Kidney epithelial cell (primary cell): ENCODE results near the gene ZNF304. TPM values are rescaled to one million over a fixed set of nuclear protein-coding genes. Genes with fewer than 3 reads are reported as not detected.
A peak's percentile ranks its signal among the peaks of the same experiment; 100 is the strongest.

ENCODE experiments used
- DNase-seq: peaks from one replicate; pipeline ENCODE4 v3.0.0-alpha.2; 2010; ENCODE audit warnings: low read depth
- H3K27me3 ChIP-seq: 2 replicates; pipeline ENCODE4 v1.6.0; 2011; ENCODE audit warnings: low read length; ENCODE audit not compliant: control insufficient read depth, insufficient read depth
- H3K36me3 ChIP-seq: 2 replicates; pipeline ENCODE4 v1.5.1; 2011; ENCODE audit warnings: low read length; ENCODE audit not compliant: control insufficient read depth, insufficient read depth
- H3K4me3 ChIP-seq: 2 replicates; pipeline ENCODE4 v1.5.1; 2011; ENCODE audit warnings: low read depth, mild to moderate bottlenecking, control low read depth, low read length
- total RNA-seq: library from RNA; depleted of rRNA; stranded (reverse); fragments of >200 nt; gene quantifications from 2 replicates; pipeline ENCODE4 v1.2.3, GENCODE V29; 2015
- TF ChIP-seq, protein P1 (sequence below): IDR thresholded peaks from 2 replicates; pipeline ENCODE4 v1.5.1; 2011; ENCODE audit warnings: mild to moderate bottlenecking, moderate library complexity, low read length, control low read depth, inconsistent platforms; ENCODE audit not compliant: insufficient read depth, poor library complexity, severe bottlenecking

The ZNF304 gene
- 8.0 and 8.3 TPM in 2 replicates for total RNA-seq

- Histone ChIP-seq H3K36me3 (peaks cover 2% of the 10 kb centered on the region), H3K4me3 (peak within 1 kb of the TSS; percentile 61), H3K27me3 (no peaks in the 10 kb centered on the region)
- DNase-seq: peak; percentile 90
- TF ChIP-seq, protein P1, sequence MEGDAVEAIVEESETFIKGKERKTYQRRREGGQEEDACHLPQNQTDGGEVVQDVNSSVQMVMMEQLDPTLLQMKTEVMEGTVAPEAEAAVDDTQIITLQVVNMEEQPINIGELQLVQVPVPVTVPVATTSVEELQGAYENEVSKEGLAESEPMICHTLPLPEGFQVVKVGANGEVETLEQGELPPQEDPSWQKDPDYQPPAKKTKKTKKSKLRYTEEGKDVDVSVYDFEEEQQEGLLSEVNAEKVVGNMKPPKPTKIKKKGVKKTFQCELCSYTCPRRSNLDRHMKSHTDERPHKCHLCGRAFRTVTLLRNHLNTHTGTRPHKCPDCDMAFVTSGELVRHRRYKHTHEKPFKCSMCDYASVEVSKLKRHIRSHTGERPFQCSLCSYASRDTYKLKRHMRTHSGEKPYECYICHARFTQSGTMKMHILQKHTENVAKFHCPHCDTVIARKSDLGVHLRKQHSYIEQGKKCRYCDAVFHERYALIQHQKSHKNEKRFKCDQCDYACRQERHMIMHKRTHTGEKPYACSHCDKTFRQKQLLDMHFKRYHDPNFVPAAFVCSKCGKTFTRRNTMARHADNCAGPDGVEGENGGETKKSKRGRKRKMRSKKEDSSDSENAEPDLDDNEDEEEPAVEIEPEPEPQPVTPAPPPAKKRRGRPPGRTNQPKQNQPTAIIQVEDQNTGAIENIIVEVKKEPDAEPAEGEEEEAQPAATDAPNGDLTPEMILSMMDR: no peak
Measured at GRCh38 chr19:57350877-57351805, at the start of gene ZNF304. TSS of gene ZNF304 (plus strand) at chr19:57351271. CDS start at chr19:57351665, 394 bp downstream.

DNA sequence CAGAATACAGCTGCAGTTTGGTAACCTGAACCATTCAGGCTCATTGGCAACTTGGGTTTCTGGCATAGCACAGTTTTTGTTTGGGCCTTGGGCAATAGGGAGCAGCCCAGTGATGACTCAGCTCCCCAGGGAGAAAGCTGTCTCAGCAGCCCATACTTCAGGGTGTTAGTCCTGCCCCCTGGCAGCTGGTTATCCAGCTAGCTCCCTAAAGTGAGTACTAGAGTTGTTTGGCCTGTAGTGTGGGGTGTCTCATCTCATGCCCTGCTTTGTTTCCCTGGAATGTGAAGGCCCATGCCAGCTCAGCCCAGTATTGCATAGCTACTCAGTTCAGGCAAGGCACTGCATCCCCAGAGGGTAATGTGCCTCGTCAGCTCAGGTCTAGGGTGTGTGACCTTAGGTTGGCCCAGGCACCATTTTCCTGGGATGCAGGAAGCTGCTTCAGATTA, 49.0 kb upstream of the ZNF304 start:
- Histone ChIP-seq H3K27me3 (no peaks in the 10 kb centered on the region), H3K36me3 (peaks cover 1% of the 10 kb centered on the region), H3K4me3 (no peak overlapping the region)
- no peak for DNase-seq
- TF ChIP-seq, protein P1: no peak

- TF ChIP-seq, protein P1: no peak
- DNase-seq: no peak
- H3K4me3 ChIP-seq: no peak overlapping the region
- no peaks in the 10 kb centered on the region for H3K27me3 ChIP-seq
- H3K36me3 ChIP-seq: peaks cover 1% of the 10 kb centered on the region
Measured at GRCh38 chr19:57302727-57303401, 48.2 kb upstream of the ZNF304 start.

- TF ChIP-seq, protein P1: no peak
- DNase-seq: no peak
- H3K27me3 ChIP-seq: no peaks in the 10 kb centered on the region
- H3K36me3 ChIP-seq: peaks cover 1% of the 10 kb centered on the region
- no peak overlapping the region for H3K4me3 ChIP-seq
Measured at GRCh38 chr19:57305056-57305455, 46.0 kb upstream of the ZNF304 start.

DNA sequence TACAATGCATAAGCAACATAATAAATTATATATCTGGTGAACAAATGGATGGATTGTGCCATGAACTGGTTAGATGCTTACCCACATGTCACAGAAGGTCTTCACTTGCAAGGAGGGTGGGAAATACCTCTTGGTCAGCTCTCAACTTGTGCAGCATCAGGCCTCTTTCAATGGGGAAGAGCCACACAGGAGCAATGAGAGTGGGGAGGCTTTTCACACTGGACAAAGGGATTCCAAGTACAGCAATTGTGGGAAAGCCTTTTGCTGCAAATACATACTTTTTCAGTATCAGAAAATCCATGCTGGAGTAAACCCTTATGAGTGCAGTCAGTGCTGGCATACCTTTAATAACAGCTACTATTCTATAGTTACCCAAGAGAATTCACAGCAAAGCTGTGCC, 42.6 kb upstream of the ZNF304 start:
- H3K4me3 ChIP-seq: no peak overlapping the region
- TF ChIP-seq, protein P1: no peak
- DNase-seq: no peak
- H3K27me3 ChIP-seq: no peaks in the 10 kb centered on the region
- H3K36me3 ChIP-seq: no peaks in the 10 kb centered on the region
